Suprapubic skin (tissue), 4 donors: ENCODE results near the gene CALD1.

ENCODE experiments used
- EP300 ChIP-seq: sonication (generic); formaldehyde crosslinking; IDR thresholded peaks from one replicate; pipeline ENCODE4 v1.6.1; 2017; ENCODE audit warnings: antibody characterized with exemption
- POLR2A ChIP-seq, 2 donors: fragments of 450-650 bp; IDR thresholded peaks; one replicate each; pipeline ENCODE4 v1.6.1; 2017; ENCODE audit warnings: antibody characterized with exemption in 2 of 2, mild to moderate bottlenecking in 2 of 2, moderate library complexity in 2 of 2
- POLR2AphosphoS5 ChIP-seq, 3 donors: sonication (generic); formaldehyde crosslinking; IDR thresholded peaks; one replicate each; pipeline ENCODE4 v1.6.1; 2017; ENCODE audit warnings: antibody characterized with exemption in 3 of 3
- TF ChIP-seq, protein P1 (sequence below), 2 donors: fragments of 200-600 bp in 1 of 2; fragments of 450-650 bp in 1 of 2; sonication (generic) in 1 of 2; IDR thresholded peaks; one replicate each; pipeline ENCODE4 v1.5.1; 2016 to 2019; ENCODE audit warnings: antibody characterized with exemption in 2 of 2, mild to moderate bottlenecking in 1 of 2, moderate library complexity in 1 of 2

DNA sequence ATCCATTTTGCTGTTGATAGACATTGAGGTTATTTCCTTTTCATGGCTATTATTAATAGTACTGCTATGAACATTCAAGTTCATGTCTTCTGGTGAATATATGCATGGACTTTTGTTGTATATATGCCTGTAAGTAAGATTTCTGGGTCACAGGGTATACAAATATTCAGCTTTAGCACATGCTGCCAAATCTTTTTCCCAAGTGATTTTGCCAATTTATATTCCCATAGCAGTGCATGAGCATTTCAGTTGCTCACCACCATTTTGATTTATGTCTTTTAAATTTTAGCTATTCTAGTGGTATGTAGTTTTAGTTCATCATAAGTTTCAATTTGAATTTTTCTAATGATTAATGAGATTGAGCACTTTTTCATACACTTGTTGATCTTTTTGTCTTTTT, 59.9 kb downstream of the CALD1 start:
- TF ChIP-seq POLR2A (IDR thresholded peaks at IDR 0.05) (no peak), POLR2AphosphoS5 (IDR thresholded peaks at IDR 0.05) (no peak), EP300 (no peak)
- TF ChIP-seq, protein P1, sequence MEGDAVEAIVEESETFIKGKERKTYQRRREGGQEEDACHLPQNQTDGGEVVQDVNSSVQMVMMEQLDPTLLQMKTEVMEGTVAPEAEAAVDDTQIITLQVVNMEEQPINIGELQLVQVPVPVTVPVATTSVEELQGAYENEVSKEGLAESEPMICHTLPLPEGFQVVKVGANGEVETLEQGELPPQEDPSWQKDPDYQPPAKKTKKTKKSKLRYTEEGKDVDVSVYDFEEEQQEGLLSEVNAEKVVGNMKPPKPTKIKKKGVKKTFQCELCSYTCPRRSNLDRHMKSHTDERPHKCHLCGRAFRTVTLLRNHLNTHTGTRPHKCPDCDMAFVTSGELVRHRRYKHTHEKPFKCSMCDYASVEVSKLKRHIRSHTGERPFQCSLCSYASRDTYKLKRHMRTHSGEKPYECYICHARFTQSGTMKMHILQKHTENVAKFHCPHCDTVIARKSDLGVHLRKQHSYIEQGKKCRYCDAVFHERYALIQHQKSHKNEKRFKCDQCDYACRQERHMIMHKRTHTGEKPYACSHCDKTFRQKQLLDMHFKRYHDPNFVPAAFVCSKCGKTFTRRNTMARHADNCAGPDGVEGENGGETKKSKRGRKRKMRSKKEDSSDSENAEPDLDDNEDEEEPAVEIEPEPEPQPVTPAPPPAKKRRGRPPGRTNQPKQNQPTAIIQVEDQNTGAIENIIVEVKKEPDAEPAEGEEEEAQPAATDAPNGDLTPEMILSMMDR (IDR thresholded peaks at IDR 0.05) = no peak
